ENCODE measurements around the gene SLC4A8.

SLC4A8 gene

DNA sequence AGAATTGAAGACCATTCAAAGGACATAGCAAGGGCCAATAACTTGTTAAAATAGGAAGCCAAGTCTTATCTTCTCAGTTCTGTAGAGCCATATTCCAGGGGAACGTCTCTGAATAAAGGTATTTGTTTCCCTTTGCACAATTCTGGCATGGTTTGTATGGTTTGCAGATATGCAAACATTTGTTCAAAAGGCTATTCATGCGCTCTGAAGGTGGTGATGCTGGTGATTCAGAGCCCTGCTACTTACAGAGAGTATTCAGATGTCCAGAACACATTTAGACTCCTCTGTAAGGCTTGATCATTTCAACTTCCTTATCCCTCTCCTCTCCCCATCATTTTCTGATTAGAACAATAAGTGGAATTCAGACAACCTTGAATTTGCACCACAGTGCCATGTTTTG, 35.9 kb downstream of the SLC4A8 start:
- TF ChIP-seq POLR2A (IDR thresholded peaks at IDR 0.05; ENCODE audit: low read depth, low read length): no peak
- FAIRE-seq (no peak), DNase-seq (ENCODE audit: insufficient read length, low spot score) (no peak)

DNA sequence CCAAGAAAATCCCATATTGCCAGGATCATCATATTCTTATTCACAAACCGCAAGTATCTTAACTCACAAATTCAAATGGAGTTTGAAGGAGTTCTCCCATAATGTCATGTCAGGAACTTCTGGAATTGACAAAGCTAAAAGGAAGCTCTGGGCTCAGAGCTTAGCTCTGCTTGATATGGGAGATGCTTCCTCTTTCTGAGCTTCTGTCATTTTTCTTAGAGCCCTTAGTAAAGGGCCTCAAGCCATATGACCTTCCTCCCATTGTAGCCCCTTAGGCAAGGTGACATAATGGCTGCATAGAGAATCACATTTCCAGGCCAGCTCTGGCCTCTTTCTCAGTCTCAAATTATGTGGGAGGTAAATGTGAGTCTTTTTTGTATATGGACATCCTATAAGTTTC, 40.9 kb downstream of the SLC4A8 start:
- DNase-seq (ENCODE audit: insufficient read length, low spot score): no peak
- FAIRE-seq: no peak
- TF ChIP-seq POLR2A (IDR thresholded peaks at IDR 0.05; ENCODE audit: low read depth, low read length): no peak

DNA sequence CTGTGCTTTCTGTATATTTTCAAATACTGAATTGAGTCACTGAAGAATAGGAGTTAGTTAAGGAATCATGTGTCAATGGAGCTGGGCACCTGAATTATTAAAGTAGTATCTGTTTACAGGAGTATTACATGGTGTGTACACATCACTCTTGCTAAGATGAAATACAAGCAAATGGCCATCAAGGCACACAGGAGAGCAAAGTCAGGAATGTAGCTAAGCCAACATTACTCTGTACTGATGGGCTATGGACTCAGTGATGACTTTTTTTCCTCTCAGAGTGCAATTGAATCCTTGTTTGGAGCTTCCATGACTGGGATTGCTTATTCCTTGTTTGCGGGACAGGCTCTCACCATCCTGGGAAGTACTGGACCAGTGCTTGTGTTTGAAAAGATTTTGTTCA, 45.5 kb downstream of the SLC4A8 start:
- FAIRE-seq: no peak
- DNase-seq (ENCODE audit: insufficient read length, low spot score): no peak
- TF ChIP-seq POLR2A (IDR thresholded peaks at IDR 0.05; ENCODE audit: low read depth, low read length): no peak

DNA sequence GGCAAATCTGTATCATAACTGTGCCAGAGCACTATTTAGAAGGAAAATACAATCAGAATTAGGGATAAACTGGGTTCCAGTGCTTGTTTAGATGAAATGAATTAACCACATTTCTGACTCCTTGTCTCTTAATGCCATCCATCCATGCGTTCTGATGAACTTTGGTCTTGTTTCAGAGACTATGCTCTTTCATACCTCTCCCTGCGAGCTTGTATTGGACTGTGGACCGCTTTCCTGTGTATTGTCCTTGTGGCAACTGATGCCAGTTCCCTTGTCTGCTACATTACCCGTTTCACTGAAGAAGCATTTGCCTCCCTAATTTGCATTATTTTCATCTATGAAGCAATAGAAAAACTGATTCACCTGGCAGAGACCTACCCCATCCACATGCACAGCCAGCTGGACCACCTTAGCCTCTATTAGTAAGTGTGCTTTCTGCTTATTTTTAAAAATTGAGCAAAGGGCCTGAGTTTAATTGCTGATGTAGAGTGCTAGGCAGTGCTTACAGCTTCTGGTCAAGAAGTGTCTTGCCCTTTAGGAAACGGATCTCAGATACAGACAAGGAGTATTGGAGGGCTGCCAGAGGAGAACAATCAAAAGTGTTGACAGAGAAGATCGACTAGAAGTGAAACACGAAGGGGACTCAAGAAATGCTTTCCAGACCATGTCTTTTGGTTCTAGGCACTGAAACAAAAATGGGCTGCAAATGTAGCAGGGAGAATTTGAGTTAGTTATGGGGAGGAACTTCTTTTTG, 46.7 kb downstream of the SLC4A8 start:
- no peak for TF ChIP-seq POLR2A (IDR thresholded peaks at IDR 0.05; ENCODE audit: low read depth, low read length)
- no peak for DNase-seq (ENCODE audit: insufficient read length, low spot score)
- FAIRE-seq: no peak

DNA sequence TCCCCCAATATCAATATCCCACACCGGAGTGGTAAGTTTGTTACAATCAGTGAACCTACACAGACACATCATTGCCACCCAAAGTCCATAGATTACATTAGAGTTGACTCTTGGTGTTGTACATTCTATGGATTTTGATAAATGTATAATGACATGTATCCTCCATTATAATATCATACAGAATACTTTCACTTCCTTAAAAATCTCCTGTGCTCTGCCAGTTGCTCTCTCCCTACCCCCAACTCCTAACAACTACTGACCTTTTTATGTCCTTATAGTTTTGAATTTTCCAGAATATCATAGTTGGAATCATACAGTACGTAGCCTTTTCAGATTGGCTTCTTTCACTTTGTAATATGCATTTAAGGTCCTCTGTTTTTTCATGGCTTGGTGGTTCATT, 48.4 kb downstream of the SLC4A8 start:
- FAIRE-seq: no peak
- DNase-seq (ENCODE audit: insufficient read length, low spot score): no peak
- TF ChIP-seq POLR2A (IDR thresholded peaks at IDR 0.05; ENCODE audit: low read depth, low read length): no peak

DNA sequence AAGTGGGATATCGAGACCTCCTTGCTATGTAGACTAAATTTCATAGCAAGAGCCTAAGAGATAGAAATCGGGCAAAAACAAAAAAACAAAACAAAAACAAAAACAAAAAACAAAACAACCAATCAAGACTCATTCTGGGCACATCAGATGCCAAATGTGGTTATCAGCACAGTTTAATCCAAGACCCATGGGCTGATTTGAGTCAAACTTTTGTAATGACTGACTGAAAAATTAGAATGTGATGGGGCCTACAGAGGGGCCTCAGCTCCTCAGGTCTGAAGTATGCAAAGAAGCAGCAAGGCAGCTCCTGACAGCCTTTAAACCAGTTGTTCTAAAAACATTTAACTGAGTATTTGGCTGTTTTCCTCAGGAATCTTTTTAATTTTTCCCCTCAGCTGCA, 49.3 kb downstream of the SLC4A8 start:
- FAIRE-seq: no peak
- no peak for DNase-seq (ENCODE audit: insufficient read length, low spot score)
- no peak for TF ChIP-seq POLR2A (IDR thresholded peaks at IDR 0.05; ENCODE audit: low read depth, low read length)

DNA sequence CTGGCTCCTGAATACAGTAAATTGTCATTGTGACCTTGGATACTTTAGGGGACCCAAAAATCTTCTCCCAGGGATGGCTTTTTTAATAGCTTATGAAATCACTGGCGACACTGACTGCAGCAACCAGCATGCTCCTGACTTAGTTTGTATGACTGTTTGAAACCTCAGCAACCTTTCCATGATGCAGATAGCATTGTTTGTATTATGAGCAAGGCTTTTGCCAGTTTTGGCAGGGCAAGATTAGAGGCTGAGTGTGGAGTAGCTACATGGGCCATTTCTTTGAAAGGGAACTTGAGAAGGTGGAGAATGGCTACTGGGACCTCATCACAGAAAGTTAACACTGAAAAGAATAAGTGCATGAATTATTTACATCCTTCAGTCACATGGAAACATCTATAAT, 50.9 kb downstream of the SLC4A8 start:
- FAIRE-seq (no peak), DNase-seq (ENCODE audit: insufficient read length, low spot score) (no peak)
- no peak for TF ChIP-seq POLR2A (IDR thresholded peaks at IDR 0.05; ENCODE audit: low read depth, low read length)

DNA sequence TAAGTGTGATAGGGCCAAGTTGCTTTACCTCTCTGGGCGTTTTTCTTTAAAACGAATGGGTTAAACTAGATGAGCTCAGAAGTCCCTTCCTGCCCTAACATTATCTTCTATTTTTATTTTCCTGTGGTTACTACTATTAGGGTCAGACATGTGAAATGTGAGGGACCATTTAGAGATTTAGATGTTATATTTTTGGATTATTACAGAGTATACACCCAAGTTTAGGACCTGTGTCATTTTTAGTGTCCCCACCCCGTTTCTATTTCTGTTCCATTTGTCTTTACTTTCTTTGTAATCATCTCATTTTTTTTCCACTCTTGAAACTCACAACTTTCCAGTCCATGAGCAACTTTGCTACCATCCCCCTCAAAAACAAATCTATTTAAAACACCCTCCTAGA, 56.3 kb downstream of the SLC4A8 start:
- DNase-seq (ENCODE audit: insufficient read length, low spot score) (no peak), FAIRE-seq (no peak)
- no peak for TF ChIP-seq POLR2A (IDR thresholded peaks at IDR 0.05; ENCODE audit: low read depth, low read length)

DNA sequence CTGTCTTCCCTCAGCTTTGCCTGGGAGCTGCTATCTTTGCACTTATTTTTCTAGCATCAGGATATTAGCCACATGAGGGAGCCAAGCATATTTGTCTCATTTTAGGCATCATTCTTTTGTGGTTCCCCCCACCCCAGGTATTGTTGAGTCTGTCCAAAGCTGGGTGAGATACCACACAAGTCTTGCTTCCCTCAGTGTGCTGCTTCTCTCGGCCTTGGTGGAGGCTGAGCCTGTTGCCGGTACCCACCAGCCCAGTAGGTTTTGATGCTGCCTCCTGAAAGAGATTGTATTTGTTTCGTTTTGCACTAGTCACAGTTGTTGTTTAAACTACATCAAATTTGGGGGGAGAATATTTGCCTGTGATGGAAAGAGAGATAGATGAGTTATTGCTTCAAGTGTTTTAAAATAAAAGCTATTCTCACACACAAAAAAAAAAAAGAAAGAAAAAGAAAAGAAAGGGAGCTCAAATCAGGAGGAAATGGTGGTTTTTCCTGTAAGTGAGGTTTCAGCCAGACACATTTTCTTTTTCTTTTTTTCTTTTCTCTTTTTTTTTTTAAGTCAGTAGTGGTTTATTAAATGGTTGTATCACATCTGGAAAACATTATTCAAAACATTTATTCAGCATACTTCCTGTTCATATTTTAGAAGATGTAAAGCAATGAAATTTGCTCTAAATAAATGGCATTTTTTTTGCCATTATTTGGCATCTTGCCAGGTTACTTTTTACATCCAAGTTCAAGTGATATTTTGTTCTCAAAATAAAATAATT, 58.5 kb downstream of the SLC4A8 start:
- no peak for TF ChIP-seq POLR2A (IDR thresholded peaks at IDR 0.05; ENCODE audit: low read depth, low read length)
- DNase-seq (ENCODE audit: insufficient read length, low spot score) (no peak), FAIRE-seq (no peak)

DNA sequence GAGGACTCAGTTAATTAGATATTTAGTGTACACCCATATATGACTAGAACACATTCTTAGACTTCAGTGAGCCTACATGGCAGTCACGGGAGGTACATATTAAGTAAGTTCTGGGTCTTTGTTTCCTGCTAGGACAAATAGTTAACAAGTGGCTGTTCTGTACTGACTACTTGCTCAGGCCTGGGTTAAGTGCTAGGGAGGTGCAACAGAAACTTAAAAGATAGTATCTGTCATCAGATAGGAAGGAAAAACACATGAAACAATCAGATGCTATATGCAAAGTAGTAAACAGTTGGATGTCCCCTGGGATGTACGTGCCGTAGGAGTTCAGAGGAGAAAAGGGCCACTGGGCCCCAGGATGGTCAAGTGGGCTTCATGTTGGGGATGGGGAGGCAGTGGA, 59.5 kb downstream of the SLC4A8 start:
- FAIRE-seq (no peak), DNase-seq (ENCODE audit: insufficient read length, low spot score) (no peak)
- no peak for TF ChIP-seq POLR2A (IDR thresholded peaks at IDR 0.05; ENCODE audit: low read depth, low read length)

DNA sequence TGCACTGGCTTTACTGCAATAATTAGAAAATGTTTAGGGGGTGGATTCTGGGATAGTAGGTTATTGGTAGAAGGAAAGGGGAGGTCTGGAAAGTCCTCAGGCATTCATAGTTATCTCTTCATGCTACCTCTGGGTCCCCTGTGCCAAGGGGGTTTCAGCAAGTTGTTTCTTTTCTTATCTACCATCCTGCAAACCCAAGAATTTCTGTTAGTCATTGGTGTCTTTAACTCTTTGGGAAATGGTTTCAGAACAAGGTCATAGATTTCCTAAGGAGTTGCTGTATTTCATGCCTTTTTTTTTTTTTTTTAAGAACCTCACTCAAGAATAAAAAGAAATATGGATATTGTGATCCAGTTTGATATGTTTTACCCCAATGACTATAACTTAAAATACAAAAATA, 63.6 kb downstream of the SLC4A8 start:
- DNase-seq (ENCODE audit: insufficient read length, low spot score) (no peak), FAIRE-seq (no peak)
- no peak for TF ChIP-seq POLR2A (IDR thresholded peaks at IDR 0.05; ENCODE audit: low read depth, low read length)

DNA sequence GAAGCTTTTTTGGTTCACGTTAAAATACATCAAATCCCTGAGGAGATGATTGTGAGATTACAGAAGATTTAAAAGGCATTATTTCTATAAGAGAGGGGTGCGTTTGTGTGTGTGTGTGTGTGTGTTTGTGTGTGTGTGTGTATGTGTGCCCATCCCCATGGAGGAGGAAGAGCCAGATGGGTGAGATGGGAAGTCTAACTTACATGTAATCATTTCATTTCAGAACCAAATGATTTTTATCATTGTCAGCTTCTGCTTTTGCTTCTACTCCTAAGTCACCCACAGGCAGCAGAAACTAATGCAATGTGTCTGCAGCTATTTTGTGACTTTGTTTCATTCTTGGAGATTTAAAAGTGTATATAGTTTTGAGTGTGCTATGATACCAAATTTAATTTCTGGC, 68.7 kb downstream of the SLC4A8 start:
- no peak for FAIRE-seq
- TF ChIP-seq POLR2A (IDR thresholded peaks at IDR 0.05; ENCODE audit: low read depth, low read length): no peak
- DNase-seq (ENCODE audit: insufficient read length, low spot score): no peak

DNA sequence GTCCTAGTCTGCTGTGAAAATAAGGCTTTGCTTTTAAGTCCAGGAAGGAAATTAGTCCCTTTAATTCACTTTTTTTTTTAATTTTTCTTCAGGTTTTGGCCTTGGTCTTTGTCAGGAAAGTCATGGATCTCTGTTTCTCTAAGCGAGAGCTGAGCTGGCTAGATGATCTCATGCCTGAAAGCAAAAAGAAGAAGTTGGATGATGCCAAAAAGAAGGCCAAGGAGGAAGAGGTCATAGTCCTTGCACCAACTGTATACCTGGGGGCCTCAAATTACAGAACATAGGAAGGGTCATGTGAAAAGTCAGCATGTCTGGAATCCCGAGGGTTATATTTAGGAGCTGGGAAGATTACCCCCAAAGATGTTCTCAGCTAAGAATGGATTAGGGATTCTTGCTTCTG, 72.3 kb downstream of the SLC4A8 start:
- DNase-seq (ENCODE audit: insufficient read length, low spot score): no peak
- FAIRE-seq: no peak
- no peak for TF ChIP-seq POLR2A (IDR thresholded peaks at IDR 0.05; ENCODE audit: low read depth, low read length)

DNA sequence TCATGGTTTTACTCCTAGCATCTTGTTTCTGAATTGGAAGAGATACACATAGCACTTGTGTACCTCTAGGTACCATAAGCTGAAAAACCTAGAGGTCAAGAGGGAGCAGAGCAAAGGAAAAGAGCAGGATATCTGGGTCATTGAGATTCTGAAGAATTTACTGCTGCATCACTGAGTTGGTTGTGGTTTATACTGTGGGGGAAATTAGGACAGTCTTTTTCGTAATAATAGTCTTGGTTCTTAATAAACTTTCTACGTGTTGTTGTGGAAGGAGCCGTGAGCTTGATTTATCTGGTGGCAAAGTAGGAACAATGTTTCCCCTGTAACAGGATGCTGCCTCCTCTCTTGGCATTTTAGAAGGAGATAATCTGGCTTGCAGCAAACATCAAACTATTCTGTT, 80.2 kb downstream of the SLC4A8 start:
- FAIRE-seq: no peak
- TF ChIP-seq POLR2A (IDR thresholded peaks at IDR 0.05; ENCODE audit: low read depth, low read length): no peak
- no peak for DNase-seq (ENCODE audit: insufficient read length, low spot score)
